Left ventricle myocardium superior (tissue), 1 donor: ENCODE data around the gene CCDC91. TPM values are rescaled to one million over a fixed set of nuclear protein-coding genes. Genes with fewer than 3 reads are reported as not detected.
"Not testable (repeated sequence)": the region's sequence is repeated elsewhere in the genome, so short reads cannot be mapped to it uniquely, and the experiment has no call there.

Source experiments
- ATAC-seq: fragments of 200-7000 bp; cut with Tn5 transposase; one replicate; pipeline ENCODE4 v1.9.1; 2020; ENCODE audit warnings: mild to moderate bottlenecking, moderate library complexity
- DNase-seq: peaks from one replicate; pipeline ENCODE4 v3.0.0-alpha.2; 2020
- intact Hi-C: fragments of 100-400 bp; cut with micrococcal nuclease; formaldehyde crosslinking; loops from one replicate; pipeline ENCODE4 v1.11.0; 2022
- total RNA-seq: library from RNA; stranded (reverse); fragmentation: NEBNext Ultra II Directional; extraction: Animal tissue kit (Norgen Biotek cat#: 25700); gene quantifications from one replicate; pipeline ENCODE4 v1.2.1, GENCODE V29; 2021
- donor health status: DM: no; HTN: yes; CAD: no; lungs with severe emphysema.

The CCDC91 gene
- total RNA-seq, 1 donor from 2014 or later, result 46.0 TPM

GRCh38 chr12:28265435-28266042, 75.3 kb downstream of the CCDC91 start:
- ATAC-seq, result no peak
- no peak for DNase-seq
- intact Hi-C loops, result no loop called here

- DNase-seq, ATAC-seq, intact Hi-C loops: not testable (repeated sequence)
These were observed 77.8 kb downstream of the CCDC91 start for GRCh38 chr12:28267920-28268607.

GRCh38 chr12:28268608-28269229, 78.5 kb downstream of the CCDC91 start:
- no peak for ATAC-seq
- intact Hi-C loops, result no loop called here
- DNase-seq, result no peak

GRCh38 chr12:28269851-28270250, 79.6 kb downstream of the CCDC91 start:
- no peak for ATAC-seq
- no peak for DNase-seq
- intact Hi-C loops, result no loop called here

GRCh38 chr12:28278499-28278898, 88.2 kb downstream of the CCDC91 start:
- intact Hi-C loops, result no loop called here
- no peak for ATAC-seq

GRCh38 chr12:28278960-28279359, 88.7 kb downstream of the CCDC91 start:
- DNase-seq, result no peak
- ATAC-seq, result no peak
- intact Hi-C loops, result no loop called here

More at GRCh38 chr12:28278499-28278898, 88.2 kb downstream of the CCDC91 start:
- DNase-seq, result no peak

- intact Hi-C loops, result no loop called here
- no peak for ATAC-seq
- DNase-seq, result no peak
These were observed 96.1 kb downstream of the CCDC91 start for GRCh38 chr12:28286352-28286751.

GRCh38 chr12:28290262-28290661, 100.0 kb downstream of the CCDC91 start:
- DNase-seq (no peak), ATAC-seq (no peak)
- intact Hi-C loops, result no loop called here

GRCh38 chr12:28292699-28293098, 102.4 kb downstream of the CCDC91 start:
- DNase-seq (no peak), ATAC-seq (no peak)
- intact Hi-C loops, result no loop called here

- no peak for ATAC-seq
- DNase-seq, result no peak
- intact Hi-C loops, result no loop called here
These were observed 104.0 kb downstream of the CCDC91 start for GRCh38 chr12:28294300-28294699.

GRCh38 chr12:28296287-28296686, 106.0 kb downstream of the CCDC91 start:
- ATAC-seq (no peak), DNase-seq (no peak)
- intact Hi-C loops, result no loop called here

GRCh38 chr12:28303192-28303591, 112.9 kb downstream of the CCDC91 start:
- no peak for ATAC-seq
- DNase-seq, result no peak
- intact Hi-C loops, result no loop called here

- no peak for ATAC-seq
- intact Hi-C loops, result no loop called here
- DNase-seq, result no peak
These were observed 116.3 kb downstream of the CCDC91 start for GRCh38 chr12:28306535-28306934.

GRCh38 chr12:28308891-28309290, 118.6 kb downstream of the CCDC91 start:
- intact Hi-C loops, result no loop called here
- DNase-seq (no peak), ATAC-seq (no peak)

- peak; percentile 71 for ATAC-seq
- no peak for DNase-seq
- intact Hi-C loops, result no loop called here
These were observed 123.4 kb downstream of the CCDC91 start for GRCh38 chr12:28313631-28314030.

GRCh38 chr12:28316049-28316448, 125.8 kb downstream of the CCDC91 start:
- DNase-seq (no peak), ATAC-seq (no peak)
- intact Hi-C loops, result no loop called here

GRCh38 chr12:28318273-28318672, 128.0 kb downstream of the CCDC91 start:
- no peak for ATAC-seq
- intact Hi-C loops, result no loop called here
- no peak for DNase-seq

GRCh38 chr12:28320353-28320752, 130.1 kb downstream of the CCDC91 start:
- DNase-seq, result no peak
- ATAC-seq, result no peak
- intact Hi-C loops, result no loop called here

- ATAC-seq (no peak), DNase-seq (no peak)
- intact Hi-C loops, result no loop called here
These were observed 137.5 kb downstream of the CCDC91 start for GRCh38 chr12:28327722-28328121.

GRCh38 chr12:28328967-28329366, 138.7 kb downstream of the CCDC91 start:
- DNase-seq (no peak), ATAC-seq (no peak)
- intact Hi-C loops, result no loop called here

- DNase-seq, ATAC-seq, intact Hi-C loops: not testable (repeated sequence)
These were observed 139.5 kb downstream of the CCDC91 start for GRCh38 chr12:28329727-28330126.
